ENCODE measurements around the gene UBE2R2.
A peak's percentile ranks its signal among the peaks of the same experiment; 100 is the strongest.
"Not testable (repeated sequence)": the region's sequence is repeated elsewhere in the genome, so short reads cannot be mapped to it uniquely, and the experiment has no call there.

UBE2R2 gene

DNA sequence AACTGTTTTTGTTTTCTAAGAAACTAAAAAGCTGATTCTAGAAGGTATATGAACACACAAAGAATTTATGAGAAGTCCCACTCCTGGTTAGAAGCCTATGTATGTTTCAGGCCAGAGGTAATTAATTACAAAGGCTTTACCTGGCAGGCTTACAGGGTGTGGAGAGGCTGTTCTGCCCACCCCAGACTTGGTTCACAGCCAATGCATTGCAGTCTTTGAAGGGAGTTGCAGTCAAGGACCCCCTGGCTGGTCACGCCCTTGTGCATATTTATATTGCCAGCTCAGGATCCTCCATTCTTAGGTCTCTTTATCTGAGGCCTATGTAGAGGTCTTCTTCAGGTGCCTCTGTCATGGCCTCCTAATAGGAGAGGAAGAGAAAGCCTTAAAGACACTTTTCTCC is 35.2 kb upstream of the UBE2R2 start:
- Histone ChIP-seq H3K36me3 (no peaks in the 10 kb centered on the region), H3K4me1 (no peaks in the 10 kb centered on the region), H3K4me3 (ENCODE audit: low read depth, low read length) (no peak overlapping the region), H3K9me3 (no peaks in the 10 kb centered on the region), H3K27me3 (no peaks in the 10 kb centered on the region)
- TF ChIP-seq, protein P1, sequence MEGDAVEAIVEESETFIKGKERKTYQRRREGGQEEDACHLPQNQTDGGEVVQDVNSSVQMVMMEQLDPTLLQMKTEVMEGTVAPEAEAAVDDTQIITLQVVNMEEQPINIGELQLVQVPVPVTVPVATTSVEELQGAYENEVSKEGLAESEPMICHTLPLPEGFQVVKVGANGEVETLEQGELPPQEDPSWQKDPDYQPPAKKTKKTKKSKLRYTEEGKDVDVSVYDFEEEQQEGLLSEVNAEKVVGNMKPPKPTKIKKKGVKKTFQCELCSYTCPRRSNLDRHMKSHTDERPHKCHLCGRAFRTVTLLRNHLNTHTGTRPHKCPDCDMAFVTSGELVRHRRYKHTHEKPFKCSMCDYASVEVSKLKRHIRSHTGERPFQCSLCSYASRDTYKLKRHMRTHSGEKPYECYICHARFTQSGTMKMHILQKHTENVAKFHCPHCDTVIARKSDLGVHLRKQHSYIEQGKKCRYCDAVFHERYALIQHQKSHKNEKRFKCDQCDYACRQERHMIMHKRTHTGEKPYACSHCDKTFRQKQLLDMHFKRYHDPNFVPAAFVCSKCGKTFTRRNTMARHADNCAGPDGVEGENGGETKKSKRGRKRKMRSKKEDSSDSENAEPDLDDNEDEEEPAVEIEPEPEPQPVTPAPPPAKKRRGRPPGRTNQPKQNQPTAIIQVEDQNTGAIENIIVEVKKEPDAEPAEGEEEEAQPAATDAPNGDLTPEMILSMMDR (IDR thresholded peaks at IDR 0.05; ENCODE audit: low read depth, low read length): no peak
- no peak for DNase-seq

DNA sequence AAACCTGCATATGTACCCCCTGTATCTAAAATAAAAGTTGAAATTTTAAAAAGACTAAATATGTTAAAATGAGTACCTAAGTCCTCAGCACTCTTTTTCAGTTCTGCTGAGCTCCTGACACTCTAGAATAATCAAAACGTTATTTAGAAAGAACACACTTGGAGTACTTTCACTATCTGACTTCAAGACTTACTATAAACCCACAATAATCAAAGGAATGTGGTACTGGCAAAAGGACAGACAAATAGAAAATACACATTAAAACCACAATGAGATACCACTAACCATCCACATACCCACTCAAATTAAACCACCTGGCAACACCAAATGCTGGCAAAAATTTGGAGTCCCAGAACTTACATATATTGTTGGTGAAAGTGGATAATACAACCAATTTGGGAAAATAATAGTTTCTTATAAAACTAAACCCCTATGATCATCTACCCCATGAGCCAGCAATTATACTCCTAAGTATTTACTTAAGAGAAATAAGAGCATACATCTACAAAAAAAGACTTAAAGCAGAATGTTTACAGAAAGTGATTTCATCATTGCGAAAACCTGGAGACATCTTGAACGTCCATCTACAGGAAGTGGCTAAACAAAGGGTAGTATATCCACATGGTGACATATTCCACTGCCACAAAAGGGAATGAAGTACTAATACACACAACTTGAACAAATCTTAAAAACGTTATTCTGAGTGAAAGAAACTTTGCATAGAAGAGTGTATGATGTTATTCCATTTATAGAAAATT is 34.4 kb upstream of the UBE2R2 start:
- H3K9me3 ChIP-seq: no peaks in the 10 kb centered on the region
- no peak overlapping the region for H3K4me3 ChIP-seq (ENCODE audit: low read depth, low read length)
- no peaks in the 10 kb centered on the region for H3K4me1 ChIP-seq
- DNase-seq: no peak
- TF ChIP-seq, protein P1 (IDR thresholded peaks at IDR 0.05; ENCODE audit: low read depth, low read length): no peak
- H3K27me3 ChIP-seq: no peaks in the 10 kb centered on the region
- H3K36me3 ChIP-seq: no peaks in the 10 kb centered on the region

DNA sequence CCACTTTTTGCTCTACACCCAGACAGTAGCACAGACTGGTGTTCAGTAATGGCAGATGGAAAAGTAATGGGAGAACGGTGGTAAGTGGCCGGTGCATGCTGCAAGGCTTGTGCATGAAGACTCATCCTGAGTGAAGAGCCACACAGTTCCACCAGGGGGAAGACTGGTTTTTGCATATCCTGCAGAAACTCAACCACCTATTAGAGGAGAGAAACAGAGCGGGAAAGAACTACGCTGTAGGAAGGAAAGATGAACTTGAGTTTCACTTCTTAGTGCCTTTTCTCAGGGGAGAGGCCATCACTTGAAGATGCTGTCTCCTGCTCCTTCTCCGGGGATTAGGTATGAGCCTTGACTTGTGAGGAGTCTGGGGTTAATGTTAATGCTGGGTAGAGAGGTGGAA is 31.0 kb upstream of the UBE2R2 start:
- H3K4me3 ChIP-seq (ENCODE audit: low read depth, low read length): no peak overlapping the region
- no peaks in the 10 kb centered on the region for H3K27me3 ChIP-seq
- H3K4me1 ChIP-seq: no peaks in the 10 kb centered on the region
- DNase-seq: no peak
- no peaks in the 10 kb centered on the region for H3K36me3 ChIP-seq
- no peaks in the 10 kb centered on the region for H3K9me3 ChIP-seq
- TF ChIP-seq, protein P1 (IDR thresholded peaks at IDR 0.05; ENCODE audit: low read depth, low read length): peak; percentile 22

DNA sequence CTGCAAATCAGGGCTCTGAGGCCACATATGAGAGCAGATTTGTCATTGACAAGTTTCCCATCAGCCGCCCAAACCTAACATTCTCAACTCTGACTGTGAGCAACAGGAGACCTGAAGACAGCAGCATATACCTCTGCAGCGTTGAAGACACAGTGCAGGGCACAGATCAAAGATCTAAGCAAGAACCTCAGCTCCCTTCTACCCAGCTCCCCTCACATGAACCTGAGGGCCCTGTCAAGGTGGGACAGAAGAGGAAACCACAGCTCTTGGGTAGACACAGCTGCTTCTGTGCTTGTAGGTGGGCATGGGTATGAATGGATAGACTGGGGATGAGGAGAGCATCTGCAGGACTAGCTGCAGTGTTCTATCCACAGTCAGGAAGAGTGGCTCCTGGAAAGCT is 30.3 kb upstream of the UBE2R2 start:
- Histone ChIP-seq H3K36me3 (no peaks in the 10 kb centered on the region), H3K27me3 (no peaks in the 10 kb centered on the region), H3K4me1 (no peaks in the 10 kb centered on the region), H3K4me3 (ENCODE audit: low read depth, low read length) (no peak overlapping the region), H3K9me3 (no peaks in the 10 kb centered on the region)
- TF ChIP-seq, protein P1 (IDR thresholded peaks at IDR 0.05; ENCODE audit: low read depth, low read length): no peak
- no peak for DNase-seq

DNA sequence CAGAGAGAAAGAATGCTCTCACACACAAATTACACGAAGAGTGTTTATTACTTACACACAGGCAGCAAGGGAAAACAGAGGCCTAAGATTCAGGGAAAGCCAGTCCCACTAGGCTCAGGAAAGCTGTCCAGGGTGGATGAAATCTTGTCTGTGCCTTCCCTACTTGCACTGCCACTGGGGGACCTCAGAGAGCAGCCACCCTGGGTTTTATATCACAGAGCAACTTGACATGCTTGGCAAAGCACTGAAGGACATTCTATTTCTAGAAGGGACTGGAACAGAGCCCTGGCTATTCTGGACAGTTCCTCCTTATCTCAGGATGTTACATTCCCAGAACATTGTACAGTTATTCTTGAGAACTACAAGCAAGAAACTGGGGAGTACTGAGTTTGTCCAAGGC is 29.1 kb upstream of the UBE2R2 start:
- Histone ChIP-seq H3K36me3 (0 out of 2 replicates have a peak, but pooled peaks cover 2% of the 10 kb centered on the region), H3K9me3 (no peaks in the 10 kb centered on the region), H3K4me1 (no peaks in the 10 kb centered on the region), H3K27me3 (no peaks in the 10 kb centered on the region), H3K4me3 (ENCODE audit: low read depth, low read length) (no peak overlapping the region)
- no peak for DNase-seq
- TF ChIP-seq, protein P1 (IDR thresholded peaks at IDR 0.05; ENCODE audit: low read depth, low read length): no peak

DNA sequence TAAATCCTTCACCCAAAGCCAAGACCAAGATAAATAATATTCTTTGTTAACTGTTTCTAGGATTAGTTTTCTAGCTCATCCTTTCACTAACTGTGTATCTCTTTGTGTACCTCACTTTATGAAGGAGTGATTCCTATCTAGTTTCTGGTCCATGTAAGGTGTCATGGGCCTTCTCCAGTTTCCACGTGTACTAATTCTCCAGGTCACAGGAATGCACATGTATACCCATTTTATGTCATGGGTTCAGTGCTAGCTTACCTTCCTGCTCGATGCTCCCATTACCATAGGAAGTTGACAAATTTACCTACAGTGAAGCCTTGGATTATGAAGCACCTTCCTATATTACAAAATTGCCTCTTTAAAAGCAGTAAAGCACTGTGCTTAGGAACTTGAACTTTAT is 27.5 kb upstream of the UBE2R2 start:
- H3K36me3 ChIP-seq; H3K4me3 ChIP-seq (ENCODE audit: low read depth, low read length); DNase-seq; H3K27me3 ChIP-seq; H3K9me3 ChIP-seq; H3K4me1 ChIP-seq: not testable (repeated sequence)

Data from BE2C (cell line).